ENCODE results near the gene TBC1D7. TPM values are rescaled to one million over a fixed set of nuclear protein-coding genes. Genes with fewer than 3 reads are reported as not detected.

Gene TBC1D7
- total RNA-seq, 1 experiment from 2014 or later, result 152 TPM

DNA sequence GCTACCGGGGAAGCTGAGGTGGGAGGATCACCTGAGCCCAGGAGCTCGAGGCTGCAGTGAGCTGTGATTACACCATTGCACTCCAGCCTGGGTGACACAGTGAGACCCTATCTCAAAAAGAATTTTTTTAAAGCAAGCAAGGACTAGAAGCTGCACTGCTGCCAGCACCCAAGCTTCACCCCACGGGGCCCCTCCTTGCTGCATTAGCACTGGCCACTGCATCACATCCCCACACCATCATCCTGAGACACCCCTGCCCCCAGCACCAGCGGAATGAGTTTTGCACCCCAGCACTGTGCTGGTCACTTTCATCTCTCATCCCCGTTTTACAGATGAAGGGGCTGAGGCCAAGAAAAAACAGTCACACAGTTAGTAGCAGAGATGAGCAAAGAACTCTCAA lies 30.9 kb downstream of the TBC1D7 start:
- no peaks in the 10 kb centered on the region for H3K9me3 ChIP-seq
- peaks cover 5% of the 10 kb centered on the region; the same call in 1 of the 2 replicates for H3K4me1 ChIP-seq
- intact Hi-C loops (cut with micrococcal nuclease; ENCODE audit: unreplicated experiment), result no loop called here
- H3K4me1 Mint-ChIP-seq (ENCODE audit: low read depth, unreplicated experiment), result peaks cover 21% of the 10 kb centered on the region
- no TSS peak for BruUV-seq (replicated peaks)
- ChIA-PET CTCF (interaction anchor here (1.7 kb wide), 1 partner anchor 102 kb away, joined by 5 read pairs; no protein-coding TSS in a partner anchor), POLR2A (no interaction called here)
- no peak overlapping the region for H3K27ac Mint-ChIP-seq (ENCODE audit: unreplicated experiment)
- H3K27me3 ChIP-seq (replicated peaks; ENCODE audit: control insufficient read depth, insufficient read depth, low read length), result no peaks in the 10 kb centered on the region
- no peaks in the 10 kb centered on the region for H3K9me3 Mint-ChIP-seq (ENCODE audit: unreplicated experiment)
- TF ChIP-seq, protein P1, sequence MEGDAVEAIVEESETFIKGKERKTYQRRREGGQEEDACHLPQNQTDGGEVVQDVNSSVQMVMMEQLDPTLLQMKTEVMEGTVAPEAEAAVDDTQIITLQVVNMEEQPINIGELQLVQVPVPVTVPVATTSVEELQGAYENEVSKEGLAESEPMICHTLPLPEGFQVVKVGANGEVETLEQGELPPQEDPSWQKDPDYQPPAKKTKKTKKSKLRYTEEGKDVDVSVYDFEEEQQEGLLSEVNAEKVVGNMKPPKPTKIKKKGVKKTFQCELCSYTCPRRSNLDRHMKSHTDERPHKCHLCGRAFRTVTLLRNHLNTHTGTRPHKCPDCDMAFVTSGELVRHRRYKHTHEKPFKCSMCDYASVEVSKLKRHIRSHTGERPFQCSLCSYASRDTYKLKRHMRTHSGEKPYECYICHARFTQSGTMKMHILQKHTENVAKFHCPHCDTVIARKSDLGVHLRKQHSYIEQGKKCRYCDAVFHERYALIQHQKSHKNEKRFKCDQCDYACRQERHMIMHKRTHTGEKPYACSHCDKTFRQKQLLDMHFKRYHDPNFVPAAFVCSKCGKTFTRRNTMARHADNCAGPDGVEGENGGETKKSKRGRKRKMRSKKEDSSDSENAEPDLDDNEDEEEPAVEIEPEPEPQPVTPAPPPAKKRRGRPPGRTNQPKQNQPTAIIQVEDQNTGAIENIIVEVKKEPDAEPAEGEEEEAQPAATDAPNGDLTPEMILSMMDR (IDR thresholded peaks at IDR 0.05; ENCODE audit: insufficient read depth in 1 of 2, low read depth in 1 of 2, low read length in 1 of 2, severe bottlenecking in 1 of 2, unreplicated experiment in 1 of 2), result no peak
- peaks cover 99% of the 10 kb centered on the region for H3K36me3 Mint-ChIP-seq (ENCODE audit: insufficient read depth, unreplicated experiment)
- H3K36me3 ChIP-seq (ENCODE audit: control insufficient read depth, insufficient read depth, low read length), result peaks cover 2% of the 10 kb centered on the region
- H3K4me3 ChIP-seq (ENCODE audit: low read depth, low read length), result no peak overlapping the region
- H3K4me3 Mint-ChIP-seq (ENCODE audit: unreplicated experiment), result no peak overlapping the region
- DNase-seq, result no peak
- H3K27me3 Mint-ChIP-seq (ENCODE audit: insufficient read depth, unreplicated experiment), result no peaks in the 10 kb centered on the region

DNA sequence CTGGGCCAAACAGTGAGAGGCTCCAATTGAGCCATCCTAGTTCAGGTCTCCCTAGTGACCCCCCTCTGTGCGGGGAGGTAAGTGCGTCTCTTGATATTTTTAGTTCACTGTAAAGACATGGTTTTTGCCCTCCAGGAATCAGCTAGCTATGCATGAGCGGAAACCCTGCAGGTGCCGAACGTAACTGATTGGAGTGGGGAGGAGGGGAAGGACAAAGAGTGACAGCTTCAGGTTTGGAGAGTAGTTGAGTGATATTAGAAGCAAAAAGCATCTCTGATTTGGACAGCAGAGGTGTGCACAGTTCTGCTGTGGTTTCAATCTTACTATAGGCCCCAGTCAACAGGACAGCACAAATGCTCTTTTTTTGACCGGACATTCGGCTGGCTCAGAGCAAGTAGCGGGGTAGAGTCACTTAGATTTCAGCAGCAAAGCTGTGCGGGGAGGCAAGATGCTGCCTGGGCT lies 31.8 kb downstream of the TBC1D7 start:
- CTCF ChIA-PET, result interaction anchor here (0.6 kb wide), 1 partner anchor 101 kb away, joined by 3 read pairs; no protein-coding TSS in a partner anchor
- TF ChIP-seq, protein P1 (IDR thresholded peaks at IDR 0.05; ENCODE audit: insufficient read depth in 1 of 2, low read depth in 1 of 2, low read length in 1 of 2, severe bottlenecking in 1 of 2, unreplicated experiment in 1 of 2), result peak in 1 of 2 experiments; percentile 21
- intact Hi-C loops (cut with micrococcal nuclease; ENCODE audit: unreplicated experiment), result no loop called here
- Mint-ChIP-seq H3K27ac (ENCODE audit: unreplicated experiment) (no peak overlapping the region), H3K4me1 (ENCODE audit: low read depth, unreplicated experiment) (peaks cover 21% of the 10 kb centered on the region), H3K36me3 (ENCODE audit: insufficient read depth, unreplicated experiment) (peaks cover 99% of the 10 kb centered on the region), H3K9me3 (ENCODE audit: unreplicated experiment) (no peaks in the 10 kb centered on the region), H3K4me3 (ENCODE audit: unreplicated experiment) (no peak overlapping the region), H3K27me3 (ENCODE audit: insufficient read depth, unreplicated experiment) (no peaks in the 10 kb centered on the region)
- Histone ChIP-seq H3K4me1 (peaks cover 6% of the 10 kb centered on the region), H3K4me3 (ENCODE audit: low read depth, low read length) (no peak overlapping the region), H3K36me3 (ENCODE audit: control insufficient read depth, insufficient read depth, low read length) (peaks cover 2% of the 10 kb centered on the region), H3K27me3 (replicated peaks; ENCODE audit: control insufficient read depth, insufficient read depth, low read length) (no peaks in the 10 kb centered on the region), H3K9me3 (no peaks in the 10 kb centered on the region)
- BruUV-seq (replicated peaks), result no TSS peak
- POLR2A ChIA-PET, result interaction anchor here (0.9 kb wide), 1 partner anchor 32 kb away, joined by 3 read pairs; no protein-coding TSS in a partner anchor
- DNase-seq, result peak in 1 of 2 experiments; percentile 40

DNA sequence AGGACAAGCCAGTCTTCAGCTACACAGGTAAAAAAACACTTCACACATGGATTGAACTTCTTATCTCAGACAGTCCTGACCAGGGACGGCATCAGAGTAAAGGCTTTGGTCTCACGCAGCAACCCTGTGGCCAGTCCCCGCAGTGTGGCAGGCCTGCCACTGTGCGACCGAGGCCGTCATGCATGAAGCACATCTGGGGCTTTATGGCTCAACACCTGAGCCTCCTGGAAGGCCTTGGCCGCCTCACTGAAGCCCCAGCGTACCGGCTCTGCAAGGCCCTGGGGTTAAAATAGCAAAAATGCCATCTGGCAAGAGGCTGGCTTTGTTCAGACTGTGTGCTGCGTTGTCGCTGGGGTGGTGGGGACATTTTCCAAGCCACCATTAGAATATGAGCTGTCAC lies 32.8 kb downstream of the TBC1D7 start:
- H3K9me3 Mint-ChIP-seq (ENCODE audit: unreplicated experiment), result no peaks in the 10 kb centered on the region
- H3K4me1 Mint-ChIP-seq (ENCODE audit: low read depth, unreplicated experiment), result peaks cover 22% of the 10 kb centered on the region
- no peak for DNase-seq
- H3K36me3 Mint-ChIP-seq (ENCODE audit: insufficient read depth, unreplicated experiment), result peaks cover 96% of the 10 kb centered on the region
- H3K27ac Mint-ChIP-seq (ENCODE audit: unreplicated experiment), result peak overlapping the region; percentile 58
- H3K4me1 ChIP-seq, result peaks cover 16% of the 10 kb centered on the region
- H3K9me3 ChIP-seq, result no peaks in the 10 kb centered on the region
- H3K27me3 ChIP-seq (replicated peaks; ENCODE audit: control insufficient read depth, insufficient read depth, low read length), result no peaks in the 10 kb centered on the region
- H3K36me3 ChIP-seq (ENCODE audit: control insufficient read depth, insufficient read depth, low read length), result peaks cover 2% of the 10 kb centered on the region
- intact Hi-C loops (cut with micrococcal nuclease; ENCODE audit: unreplicated experiment), result no loop called here
- CTCF ChIA-PET, result no interaction called here
- H3K4me3 ChIP-seq (ENCODE audit: low read depth, low read length), result no peak overlapping the region
- no TSS peak for BruUV-seq (replicated peaks)
- POLR2A ChIA-PET, result no interaction called here
- TF ChIP-seq, protein P1 (IDR thresholded peaks at IDR 0.05; ENCODE audit: insufficient read depth in 1 of 2, low read depth in 1 of 2, low read length in 1 of 2, severe bottlenecking in 1 of 2, unreplicated experiment in 1 of 2), result no peak
- H3K4me3 Mint-ChIP-seq (ENCODE audit: unreplicated experiment), result no peak overlapping the region
- H3K27me3 Mint-ChIP-seq (ENCODE audit: insufficient read depth, unreplicated experiment), result no peaks in the 10 kb centered on the region

Data from Caco-2 (cell line).